ENCODE measurements around the gene PSMD1.

DNA sequence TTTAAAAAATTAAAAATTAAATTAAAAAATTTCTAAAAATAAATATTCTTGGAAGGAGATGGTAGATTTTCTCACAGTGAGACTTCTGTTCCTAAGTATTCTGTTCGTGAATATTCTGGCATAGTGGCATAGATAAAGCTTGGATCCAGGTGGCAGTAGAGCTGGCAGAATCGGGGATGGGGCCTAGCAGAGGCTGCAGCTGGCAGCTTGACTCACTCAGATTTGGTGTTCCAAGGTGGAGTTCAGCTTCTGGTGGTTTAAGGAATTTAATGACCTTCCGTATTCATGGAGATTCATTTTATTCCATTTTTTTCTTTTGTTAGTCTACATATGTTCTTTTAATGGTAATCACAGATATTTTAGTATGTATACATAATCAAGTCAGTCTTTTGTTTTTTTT is 161.7 kb downstream of the PSMD1 start:
- TF ChIP-seq, protein P1, sequence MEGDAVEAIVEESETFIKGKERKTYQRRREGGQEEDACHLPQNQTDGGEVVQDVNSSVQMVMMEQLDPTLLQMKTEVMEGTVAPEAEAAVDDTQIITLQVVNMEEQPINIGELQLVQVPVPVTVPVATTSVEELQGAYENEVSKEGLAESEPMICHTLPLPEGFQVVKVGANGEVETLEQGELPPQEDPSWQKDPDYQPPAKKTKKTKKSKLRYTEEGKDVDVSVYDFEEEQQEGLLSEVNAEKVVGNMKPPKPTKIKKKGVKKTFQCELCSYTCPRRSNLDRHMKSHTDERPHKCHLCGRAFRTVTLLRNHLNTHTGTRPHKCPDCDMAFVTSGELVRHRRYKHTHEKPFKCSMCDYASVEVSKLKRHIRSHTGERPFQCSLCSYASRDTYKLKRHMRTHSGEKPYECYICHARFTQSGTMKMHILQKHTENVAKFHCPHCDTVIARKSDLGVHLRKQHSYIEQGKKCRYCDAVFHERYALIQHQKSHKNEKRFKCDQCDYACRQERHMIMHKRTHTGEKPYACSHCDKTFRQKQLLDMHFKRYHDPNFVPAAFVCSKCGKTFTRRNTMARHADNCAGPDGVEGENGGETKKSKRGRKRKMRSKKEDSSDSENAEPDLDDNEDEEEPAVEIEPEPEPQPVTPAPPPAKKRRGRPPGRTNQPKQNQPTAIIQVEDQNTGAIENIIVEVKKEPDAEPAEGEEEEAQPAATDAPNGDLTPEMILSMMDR (IDR thresholded peaks at IDR 0.05): no peak
- no peak for TF ChIP-seq POLR2A (IDR thresholded peaks at IDR 0.05; ENCODE audit: low read depth)

Measured in esophagus muscularis mucosa (tissue), 3 donors.